Heart right ventricle (tissue), 16 donors: ENCODE measurements around the gene NSD1. TPM values are rescaled to one million over a fixed set of nuclear protein-coding genes. Genes with fewer than 3 reads are reported as not detected.

Source experiments
- ATAC-seq, 8 donors: fragments of 200-7000 bp; cut with Tn5 transposase; one replicate each; pipeline ENCODE4 v1.9.1; 2020; ENCODE audit warnings: mild to moderate bottlenecking in 8 of 8, moderate library complexity in 8 of 8, moderate number of reproducible peaks in 1 of 8
- DNase-seq, 2 donors: peaks; one replicate each; pipeline ENCODE4 v3.0.0-alpha.2; 2020
- H3K27ac ChIP-seq, 10 donors: fragments of 200-600 bp; sonication (generic) in 2 of 10; one replicate each; pipeline versions ENCODE4 v1.5.0 to v1.8.0; 2020 to 2022; ENCODE audit warnings: mild to moderate bottlenecking in 3 of 10
- H3K27me3 ChIP-seq, 7 donors: fragments of 200-600 bp; one replicate each; pipeline ENCODE4 v1.8.0; 2021 to 2022; ENCODE audit warnings: mild to moderate bottlenecking in 2 of 7
- H3K36me3 ChIP-seq, 9 donors: fragments of 200-600 bp; sonication (generic) in 1 of 9; one replicate each; pipeline versions ENCODE4 v1.5.0 to v1.8.0; 2020 to 2022; ENCODE audit warnings: mild to moderate bottlenecking in 2 of 9
- H3K4me1 ChIP-seq, 9 donors: fragments of 200-600 bp; sonication (generic) in 1 of 9; one replicate each; pipeline versions ENCODE4 v1.5.0 to v1.8.0; 2020 to 2022; ENCODE audit warnings: mild to moderate bottlenecking in 4 of 9
- H3K4me3 ChIP-seq, 10 donors: fragments of 200-600 bp; sonication (generic) in 2 of 10; one replicate each; pipeline versions ENCODE4 v1.5.0 to v1.8.0; 2020 to 2022; ENCODE audit warnings: mild to moderate bottlenecking in 7 of 10, moderate library complexity in 2 of 10
- H3K9me3 ChIP-seq, 11 donors: fragments of 200-600 bp in 10 of 11; sonication (generic) in 2 of 11; one replicate each; pipeline versions ENCODE4 v1.5.0 to v1.8.0; 2013 to 2022; ENCODE audit warnings: mild to moderate bottlenecking in 2 of 11, control low read depth in 1 of 11, moderate library complexity in 1 of 11
- CTCF ChIP-seq, 9 donors: fragments of 200-600 bp; sonication (generic) in 2 of 9; IDR thresholded peaks; one replicate each; pipeline versions ENCODE4 v1.5.0 to v1.8.0; 2021 to 2022; ENCODE audit warnings: antibody characterized with exemption in 9 of 9, mild to moderate bottlenecking in 5 of 9, moderate library complexity in 1 of 9
- WGBS, 2 donors: extraction: QIAGEN DNeasy Blood & Tissue Kit; methylation state at CpG; one replicate each; pipeline ENCODE4 v1.1.7; 2013; ENCODE audit warnings: inconsistent platforms in 1 of 2; 5-methylcytosine and 5-hydroxymethylcytosine counted together
- intact Hi-C, 10 donors: fragments of 100-400 bp; cut with DNase I; formaldehyde crosslinking; loops; one replicate each; pipeline versions ENCODE4 v1.11.1 to v1.14.2; 2022
- polyA plus RNA-seq, 2 donors: library from polyadenylated mRNA; stranded (reverse); fragments of 200-250 nt; gene quantifications; one replicate each; pipeline ENCODE4 v1.2.3, GENCODE V29; 2013
- total RNA-seq, 10 donors: library from RNA; stranded (reverse); fragmentation: NEBNext Ultra II Directional in 3 of 10; extraction: Animal tissue kit (Norgen Biotek cat#: 25700) in 3 of 10; gene quantifications; one replicate each; pipeline versions ENCODE4 v1.2.1 to v1.2.4, GENCODE V29; 2021 to 2023
- donor health status: Arrhythmogenic right ventricular cardiomyopathy.
- donor health status: ischemic (EF 13 %, LVEDD 7.1; RV severe dilation, severe dysfunction).
- donor health status: healthy with polysubstance abuse.
- donor health status: DM: no; HTN: yes; CAD: no.
- donor health status: DM: no; HTN: no; CAD: no.
- donor health status: ischemic (EF 25% LVEDD 6.9; RV normal size, moderate dysfunction).
- donor health status: ischemic (EF 25% LVEDD 5.7; RV mildly dilated, moderate dysfunction).
- donor health status: healthy.
- donor health status: DM: yes; HTN: yes; CAD: no.
- donor health status: Ischemic cardiomyopathy.
- donor health status: ischemic (EF 35%, LVEDD 5.7; RV mildly dilated, moderate dysfunction).
- donor health status: nonischemic (EF 11% LVEDD 7.7; RV severe dilation, severe dysfunction).
- donor health status: DM: yes; HTN: yes; CAD: no.
- donor health status: PGD.
- donor health status: ischemic (EF 29% LVEDD 5.4; RV normal size, mild dysfunction).
- donor health status: nonischemic (EF 23%, LVEDD 6.1; RV moderate dilation, normal function).

Gene NSD1
- total and polyA plus RNA-seq, 12 donors, result 5.6 to 62.9 (median 47.1) TPM

GRCh38 chr5:177122566-177122965, 11.0 kb upstream of the NSD1 start:
- 97 to 98% methylated on average over 5 of the region's 5 CpGs for WGBS, 2 donors
- H3K4me1 ChIP-seq, result no peaks in the 10 kb centered on the region
- no peaks in the 10 kb centered on the region for H3K9me3 ChIP-seq
- intact Hi-C loops, result loop anchor here in 1 of 10 donors (10.0 kb wide), 1 partner anchor 112 kb away; no protein-coding TSS in a partner anchor
- H3K27me3 ChIP-seq, result no peaks in the 10 kb centered on the region
- no peak overlapping the region for H3K27ac ChIP-seq
- ATAC-seq, result no peak
- H3K4me3 ChIP-seq, result no peak overlapping the region
- no peaks in the 10 kb centered on the region for H3K36me3 ChIP-seq
- no peak for TF ChIP-seq CTCF (IDR thresholded peaks at IDR 0.05)
- DNase-seq, result no peak

- intact Hi-C loops, result loop anchor here in 1 of 10 donors (10.0 kb wide), 1 partner anchor 111 kb away; no protein-coding TSS in a partner anchor
- no peaks in the 10 kb centered on the region for H3K36me3 ChIP-seq
- DNase-seq (no peak), ATAC-seq (no peak)
- H3K27ac ChIP-seq, result no peak overlapping the region
- no peaks in the 10 kb centered on the region for H3K9me3 ChIP-seq
- peaks cover 0 to 10% (median 0%) of the 10 kb centered on the region in 9 donors for H3K4me1 ChIP-seq
- H3K4me3 ChIP-seq, result no peak overlapping the region
- WGBS, 2 donors, result 77 to 79% methylated on average over 15 of the region's 15 CpGs
- no peaks in the 10 kb centered on the region for H3K27me3 ChIP-seq
- TF ChIP-seq CTCF (IDR thresholded peaks at IDR 0.05), result no peak
Observed at GRCh38 chr5:177123789-177124485, 9.6 kb upstream of the NSD1 start.

GRCh38 chr5:177124486-177124991, 9.0 kb upstream of the NSD1 start:
- H3K9me3 ChIP-seq, result no peaks in the 10 kb centered on the region
- DNase-seq, result no peak
- intact Hi-C loops, result loop anchor here in 1 of 10 donors (10.0 kb wide), 1 partner anchor 110 kb away; no protein-coding TSS in a partner anchor
- no peaks in the 10 kb centered on the region for H3K27me3 ChIP-seq
- TF ChIP-seq CTCF (IDR thresholded peaks at IDR 0.05), result no peak
- no peaks in the 10 kb centered on the region for H3K36me3 ChIP-seq
- no peak overlapping the region for H3K27ac ChIP-seq
- WGBS, 2 donors, result 82 to 85% methylated on average over 4 of the region's 4 CpGs
- no peak for ATAC-seq
- H3K4me1 ChIP-seq, result peaks cover 0 to 16% (median 0%) of the 10 kb centered on the region in 9 donors
- no peak overlapping the region for H3K4me3 ChIP-seq

GRCh38 chr5:177126771-177127170, 6.8 kb upstream of the NSD1 start:
- ATAC-seq (no peak), DNase-seq (no peak)
- intact Hi-C loops, result loop anchor here in 1 of 10 donors (10.0 kb wide), 1 partner anchor 108 kb away; no protein-coding TSS in a partner anchor
- WGBS, 2 donors, result 70 to 76% methylated on average over 1 of the region's 1 CpG
- no peaks in the 10 kb centered on the region for H3K9me3 ChIP-seq
- H3K27ac ChIP-seq, result no peak overlapping the region
- no peaks in the 10 kb centered on the region for H3K27me3 ChIP-seq
- no peak for TF ChIP-seq CTCF (IDR thresholded peaks at IDR 0.05)
- no peaks in the 10 kb centered on the region for H3K36me3 ChIP-seq
- H3K4me1 ChIP-seq, result peaks cover 0 to 24% (median 0%) of the 10 kb centered on the region in 9 donors
- H3K4me3 ChIP-seq, result no peak overlapping the region
